Panc1 (cell line): Measurements from ENCODE around the gene ALX3. TPM values are rescaled to one million over a fixed set of nuclear protein-coding genes. Genes with fewer than 3 reads are reported as not detected.

Experiments used
- ATAC-seq: fragments of 200-7000 bp; cut with Tn5 transposase; 2 replicates; pipeline ENCODE4 v1.9.1; 2020; ENCODE audit warnings: mild to moderate bottlenecking, moderate library complexity
- BruUV-seq: library from RNA; stranded (reverse); fragments of 400-500 nt; replicated peaks from 2 replicates; lab custom pipeline; 2021; lab: Mats Ljungman, UMichigan
- CTCF ChIA-PET: fragments of 300-600 bp; sonication (Branson Sonifier 250); formaldehyde crosslinking; loops from one replicate; lab custom pipeline; 2022; ENCODE audit warnings: antibody characterized with exemption; lab: Charles Lee
- POLR2A ChIA-PET: fragments of 300-600 bp; sonication (Branson Sonifier 250); formaldehyde crosslinking; loops from one replicate; lab custom pipeline; 2022; ENCODE audit warnings: antibody characterized with exemption; lab: Charles Lee
- DNase-seq: peaks from one replicate; pipeline ENCODE4 v3.0.0-alpha.2; 2010; ENCODE audit warnings: low read depth, low spot score
- H3K27ac ChIP-seq: 2 replicates; pipeline ENCODE4 v1.5.1; 2011; ENCODE audit warnings: mild to moderate bottlenecking, low read length, inconsistent platforms
- H3K27me3 ChIP-seq: fragments of 200-500 bp; sonication (Bioruptor generic); 2 replicates; pipeline ENCODE4 v1.6.0; 2014; ENCODE audit warnings: low read length, inconsistent platforms; ENCODE audit not compliant: control insufficient read depth, insufficient read depth
- H3K36me3 ChIP-seq: fragments of 200-500 bp; sonication (Bioruptor generic); 2 replicates; pipeline ENCODE4 v1.5.1; 2014; ENCODE audit warnings: inconsistent platforms, mild to moderate bottlenecking, low read length, moderate library complexity; ENCODE audit not compliant: control insufficient read depth, insufficient read depth
- H3K4me1 ChIP-seq: 2 replicates; pipeline ENCODE4 v1.5.1; 2011; ENCODE audit warnings: inconsistent platforms, mild to moderate bottlenecking, low read length, moderate library complexity; ENCODE audit not compliant: control insufficient read depth, insufficient read depth
- H3K4me3 ChIP-seq, 2 experiments: 2 replicates each; pipeline ENCODE4 v1.5.1; 2011 to 2012; ENCODE audit warnings: low read depth in 2 of 2, low read length in 2 of 2, mild to moderate bottlenecking in 2 of 2, inconsistent platforms in 1 of 2, moderate library complexity in 1 of 2
- H3K9me3 ChIP-seq: fragments of 200-500 bp; sonication (Bioruptor generic); 2 replicates; pipeline ENCODE4 v1.5.1; 2014; ENCODE audit warnings: low read depth, mild to moderate bottlenecking, inconsistent platforms, low read length, moderate library complexity; ENCODE audit not compliant: control insufficient read depth, insufficient read depth
- CTCF ChIP-seq: fragments of 450-650 bp; IDR thresholded peaks from 2 replicates; pipeline ENCODE4 v1.5.1; 2017; ENCODE audit warnings: mild to moderate bottlenecking
- POLR2AphosphoS5 ChIP-seq: IDR thresholded peaks from 2 replicates; pipeline ENCODE4 v1.6.1; 2012; ENCODE audit warnings: mild to moderate bottlenecking, low read depth, low read length, moderate library complexity
- SIN3A ChIP-seq: IDR thresholded peaks from 2 replicates; pipeline ENCODE4 v1.6.1; 2012; ENCODE audit warnings: low read depth, mild to moderate bottlenecking, low read length, moderate library complexity, borderline replicate concordance; ENCODE audit not compliant: insufficient read depth
- TCF7L2 ChIP-seq: IDR thresholded peaks from 2 replicates; pipeline ENCODE4 v1.6.1; 2011; ENCODE audit warnings: mild to moderate bottlenecking, low read depth, low read length, inconsistent platforms
- in situ Hi-C: cut with HindIII; loops from 2 replicates; pipeline ENCODE4 v1.10.0; 2016; ENCODE audit warnings: low sequenced_read_pairs, low pct_unique_long_range_greater_than_20kb
- intact Hi-C: fragments of 100-400 bp; cut with micrococcal nuclease; formaldehyde crosslinking; loops from one replicate; pipeline ENCODE4 v1.10.0; 2022; ENCODE audit not compliant: unreplicated experiment
- total RNA-seq: library from RNA; stranded (reverse); gene quantifications from one replicate; pipeline ENCODE4 v1.2.1, GENCODE V29; 2021; ENCODE audit not compliant: unreplicated experiment
- TF ChIP-seq, protein P1 (sequence below), 2 experiments: IDR thresholded peaks; 2 replicates each; pipeline ENCODE4 v1.6.1; 2011 to 2012; ENCODE audit warnings: low read depth in 2 of 2, control low read depth in 1 of 2, low read length in 1 of 2, mild to moderate bottlenecking in 1 of 2, moderate library complexity in 1 of 2; ENCODE audit not compliant: insufficient read depth in 1 of 2

The ALX3 gene
- total RNA-seq, 1 experiment from 2014 or later, result not detected

DNA sequence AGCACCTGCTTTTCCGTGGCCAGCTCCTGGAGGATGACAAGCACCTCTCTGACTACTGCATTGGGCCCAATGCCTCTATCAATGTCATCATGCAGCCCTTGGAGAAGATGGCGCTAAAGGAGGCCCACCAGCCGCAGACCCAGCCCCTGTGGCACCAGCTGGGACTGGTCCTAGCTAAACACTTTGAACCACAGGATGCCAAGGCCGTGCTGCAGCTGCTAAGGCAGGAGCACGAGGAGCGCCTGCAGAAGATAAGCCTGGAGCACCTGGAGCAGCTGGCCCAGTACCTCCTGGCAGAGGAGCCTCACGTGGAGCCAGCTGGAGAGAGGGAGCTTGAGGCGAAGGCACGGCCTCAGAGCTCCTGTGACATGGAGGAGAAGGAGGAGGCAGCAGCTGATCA is 42.2 kb upstream of the ALX3 start:
- in situ Hi-C loops, result no loop called here
- H3K27me3 ChIP-seq, result no peaks in the 10 kb centered on the region; the same call in 1 of the 2 replicates
- ChIA-PET POLR2A (no interaction called here), CTCF (no interaction called here)
- H3K9me3 ChIP-seq, result no peaks in the 10 kb centered on the region
- no peaks in the 10 kb centered on the region for H3K4me1 ChIP-seq
- no peaks in the 10 kb centered on the region for H3K36me3 ChIP-seq
- TF ChIP-seq, protein P1, sequence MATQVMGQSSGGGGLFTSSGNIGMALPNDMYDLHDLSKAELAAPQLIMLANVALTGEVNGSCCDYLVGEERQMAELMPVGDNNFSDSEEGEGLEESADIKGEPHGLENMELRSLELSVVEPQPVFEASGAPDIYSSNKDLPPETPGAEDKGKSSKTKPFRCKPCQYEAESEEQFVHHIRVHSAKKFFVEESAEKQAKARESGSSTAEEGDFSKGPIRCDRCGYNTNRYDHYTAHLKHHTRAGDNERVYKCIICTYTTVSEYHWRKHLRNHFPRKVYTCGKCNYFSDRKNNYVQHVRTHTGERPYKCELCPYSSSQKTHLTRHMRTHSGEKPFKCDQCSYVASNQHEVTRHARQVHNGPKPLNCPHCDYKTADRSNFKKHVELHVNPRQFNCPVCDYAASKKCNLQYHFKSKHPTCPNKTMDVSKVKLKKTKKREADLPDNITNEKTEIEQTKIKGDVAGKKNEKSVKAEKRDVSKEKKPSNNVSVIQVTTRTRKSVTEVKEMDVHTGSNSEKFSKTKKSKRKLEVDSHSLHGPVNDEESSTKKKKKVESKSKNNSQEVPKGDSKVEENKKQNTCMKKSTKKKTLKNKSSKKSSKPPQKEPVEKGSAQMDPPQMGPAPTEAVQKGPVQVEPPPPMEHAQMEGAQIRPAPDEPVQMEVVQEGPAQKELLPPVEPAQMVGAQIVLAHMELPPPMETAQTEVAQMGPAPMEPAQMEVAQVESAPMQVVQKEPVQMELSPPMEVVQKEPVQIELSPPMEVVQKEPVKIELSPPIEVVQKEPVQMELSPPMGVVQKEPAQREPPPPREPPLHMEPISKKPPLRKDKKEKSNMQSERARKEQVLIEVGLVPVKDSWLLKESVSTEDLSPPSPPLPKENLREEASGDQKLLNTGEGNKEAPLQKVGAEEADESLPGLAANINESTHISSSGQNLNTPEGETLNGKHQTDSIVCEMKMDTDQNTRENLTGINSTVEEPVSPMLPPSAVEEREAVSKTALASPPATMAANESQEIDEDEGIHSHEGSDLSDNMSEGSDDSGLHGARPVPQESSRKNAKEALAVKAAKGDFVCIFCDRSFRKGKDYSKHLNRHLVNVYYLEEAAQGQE (IDR thresholded peaks at IDR 0.05; ENCODE audit: insufficient read depth in 1 of 2, low read depth in 2 of 2, low read length in 1 of 2), result no peak
- no peak for TF ChIP-seq TCF7L2
- no peak for TF ChIP-seq POLR2AphosphoS5
- no TSS peak for BruUV-seq
- H3K27ac ChIP-seq, result no peak overlapping the region
- DNase-seq (no peak), ATAC-seq (no peak)
- intact Hi-C loops, result no loop called here
- no peak overlapping the region for H3K4me3 ChIP-seq

- CTCF ChIA-PET, result no interaction called here
- no TSS peak for BruUV-seq
- POLR2A ChIA-PET, result no interaction called here
- in situ Hi-C loops (no loop called here), intact Hi-C loops (no loop called here)
- H3K9me3 ChIP-seq, result no peaks in the 10 kb centered on the region
- no peaks in the 10 kb centered on the region; the same call in 1 of the 2 replicates for H3K27me3 ChIP-seq
- no peak within 1 kb of the TSS for H3K4me3 ChIP-seq
- H3K27ac ChIP-seq, result no peak within 1 kb of the TSS
- H3K4me1 ChIP-seq, result no peaks in the 10 kb centered on the region
- ATAC-seq (no peak), DNase-seq (no peak)
- no peak for TF ChIP-seq SIN3A
- no peak for TF ChIP-seq TCF7L2
- TF ChIP-seq, protein P1 (IDR thresholded peaks at IDR 0.05; ENCODE audit: insufficient read depth in 1 of 2, low read depth in 2 of 2, low read length in 1 of 2), result no peak
- no peak for TF ChIP-seq POLR2AphosphoS5
- TF ChIP-seq CTCF, result no peak
- H3K36me3 ChIP-seq, result no peaks in the 10 kb centered on the region
These were observed 41.7 kb upstream of the ALX3 start, which contains the start of gene UBL4B for GRCh38 chr1:110112143-110112542. Gene UBL4B (plus strand): TSS chr1:110112443. CDS start chr1:110112535, 92 bp downstream.
